ENCODE measurements around the gene FANCC.

DNA sequence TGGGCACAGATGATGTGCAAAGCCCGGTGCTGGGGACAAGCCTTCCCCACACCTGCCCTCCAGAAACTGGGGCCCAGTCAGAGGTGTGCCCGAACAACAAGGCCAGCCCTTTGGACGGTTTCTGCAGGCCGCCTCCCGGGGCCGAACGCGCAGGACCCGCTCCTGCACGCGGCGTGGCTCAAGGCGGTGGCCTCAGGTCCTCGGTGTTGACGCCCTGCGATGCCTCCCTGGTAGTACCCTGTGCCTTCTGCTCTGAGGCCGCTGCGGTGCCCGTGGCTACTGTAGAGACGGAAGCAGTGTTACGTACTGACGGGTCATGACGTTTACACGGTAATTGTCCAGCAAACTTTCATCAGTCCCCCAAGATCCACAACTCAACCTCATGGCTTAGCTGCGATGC, 33.5 kb upstream of the FANCC start:
- no peak for TF ChIP-seq POLR2A (IDR thresholded peaks at IDR 0.05)
- TF ChIP-seq, protein P1, sequence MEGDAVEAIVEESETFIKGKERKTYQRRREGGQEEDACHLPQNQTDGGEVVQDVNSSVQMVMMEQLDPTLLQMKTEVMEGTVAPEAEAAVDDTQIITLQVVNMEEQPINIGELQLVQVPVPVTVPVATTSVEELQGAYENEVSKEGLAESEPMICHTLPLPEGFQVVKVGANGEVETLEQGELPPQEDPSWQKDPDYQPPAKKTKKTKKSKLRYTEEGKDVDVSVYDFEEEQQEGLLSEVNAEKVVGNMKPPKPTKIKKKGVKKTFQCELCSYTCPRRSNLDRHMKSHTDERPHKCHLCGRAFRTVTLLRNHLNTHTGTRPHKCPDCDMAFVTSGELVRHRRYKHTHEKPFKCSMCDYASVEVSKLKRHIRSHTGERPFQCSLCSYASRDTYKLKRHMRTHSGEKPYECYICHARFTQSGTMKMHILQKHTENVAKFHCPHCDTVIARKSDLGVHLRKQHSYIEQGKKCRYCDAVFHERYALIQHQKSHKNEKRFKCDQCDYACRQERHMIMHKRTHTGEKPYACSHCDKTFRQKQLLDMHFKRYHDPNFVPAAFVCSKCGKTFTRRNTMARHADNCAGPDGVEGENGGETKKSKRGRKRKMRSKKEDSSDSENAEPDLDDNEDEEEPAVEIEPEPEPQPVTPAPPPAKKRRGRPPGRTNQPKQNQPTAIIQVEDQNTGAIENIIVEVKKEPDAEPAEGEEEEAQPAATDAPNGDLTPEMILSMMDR (IDR thresholded peaks at IDR 0.05) = no peak
